ENCODE measurements around the gene PI4KA. TPM values are rescaled to one million over a fixed set of nuclear protein-coding genes. Genes with fewer than 3 reads are reported as not detected.
A peak's percentile ranks its signal among the peaks of the same experiment; 100 is the strongest.

Gene PI4KA
- total RNA-seq, 1 donor from 2014 or later, result 20.4 TPM

DNA sequence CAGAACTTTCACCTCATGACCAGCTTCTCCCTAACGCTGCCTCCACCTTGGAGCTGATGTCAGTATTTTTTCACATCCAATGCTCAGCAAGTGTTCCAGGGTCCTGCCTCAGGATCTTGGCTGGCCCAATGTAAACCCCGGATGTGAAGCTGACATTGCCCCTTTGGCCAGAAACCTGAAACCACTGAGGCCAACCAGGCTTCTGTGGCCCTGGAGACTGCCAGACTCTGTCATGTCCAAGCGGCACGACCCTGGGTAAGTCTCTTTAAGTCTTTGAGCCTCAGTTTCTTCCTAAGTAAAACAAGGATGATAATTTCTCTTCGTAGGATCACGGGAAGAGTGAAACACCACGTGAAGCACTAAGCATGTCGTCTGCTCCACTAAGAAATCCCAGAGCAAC is 61.9 kb downstream of the PI4KA start:
- no peaks in the 10 kb centered on the region for H3K9me3 ChIP-seq (ENCODE audit: control insufficient read depth in 3 of 3, low read length in 3 of 3)
- no peak overlapping the region for H3K27ac ChIP-seq (ENCODE audit: low read depth, low read length)
- H3K4me3 ChIP-seq (ENCODE audit: low read length in 3 of 3), result no peak overlapping the region
- H3K27me3 ChIP-seq (ENCODE audit: control insufficient read depth in 3 of 3, insufficient read depth in 3 of 3, low read length in 3 of 3), result no peaks in the 10 kb centered on the region
- peaks cover 59 to 68% (median 60%) of the 10 kb centered on the region in 3 donors for H3K36me3 ChIP-seq (ENCODE audit: control insufficient read depth in 3 of 3, insufficient read depth in 3 of 3, low read length in 3 of 3)
- H3K4me1 ChIP-seq (ENCODE audit: control insufficient read depth in 3 of 3, insufficient read depth in 3 of 3, low read length in 3 of 3), result no peaks in the 10 kb centered on the region
- no peak overlapping the region for H3K9ac ChIP-seq (ENCODE audit: low read depth in 1 of 3, low read length in 3 of 3)

DNA sequence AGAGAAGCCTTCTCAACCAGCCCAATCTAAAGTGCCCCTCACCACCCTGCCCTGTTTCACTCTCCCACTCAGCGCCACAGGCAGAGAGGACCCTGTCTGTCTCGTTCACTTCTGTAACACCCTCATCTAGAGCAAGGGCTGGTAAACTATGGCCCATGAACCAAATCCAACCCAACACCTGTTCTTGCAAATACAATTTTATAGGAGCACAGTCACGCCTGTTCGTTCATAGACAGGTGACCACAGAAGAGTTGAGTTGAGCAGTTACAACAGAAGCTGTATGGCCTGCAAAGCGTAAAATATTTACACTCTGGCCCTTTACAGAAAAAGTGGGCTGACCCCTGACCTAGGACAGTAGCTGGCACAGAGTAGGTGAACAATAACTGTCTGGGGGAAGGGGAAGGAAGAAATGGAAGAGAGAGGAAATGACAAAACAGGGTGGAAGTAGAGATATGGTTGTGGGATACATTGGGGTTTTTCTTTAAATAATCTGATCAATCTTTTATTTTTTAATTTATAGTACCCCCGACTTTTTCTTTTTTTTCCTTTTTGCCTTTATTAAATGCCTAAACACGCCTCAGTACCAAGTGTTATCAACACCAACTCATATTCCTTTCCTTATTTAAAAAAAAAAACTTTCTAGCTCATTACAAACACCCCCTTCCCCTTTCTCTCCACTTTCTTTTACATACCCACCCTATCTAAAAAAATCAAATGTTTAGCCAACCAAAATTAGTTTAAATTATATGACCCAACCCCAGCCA is 63.8 kb downstream of the PI4KA start:
- Histone ChIP-seq H3K9ac (ENCODE audit: low read depth in 1 of 3, low read length in 3 of 3) (no peak overlapping the region), H3K9me3 (ENCODE audit: control insufficient read depth in 3 of 3, low read length in 3 of 3) (no peaks in the 10 kb centered on the region), H3K4me1 (ENCODE audit: control insufficient read depth in 3 of 3, insufficient read depth in 3 of 3, low read length in 3 of 3) (no peaks in the 10 kb centered on the region), H3K27me3 (ENCODE audit: control insufficient read depth in 3 of 3, insufficient read depth in 3 of 3, low read length in 3 of 3) (no peaks in the 10 kb centered on the region), H3K27ac (ENCODE audit: low read depth, low read length) (no peak overlapping the region), H3K36me3 (ENCODE audit: control insufficient read depth in 3 of 3, insufficient read depth in 3 of 3, low read length in 3 of 3) (peaks cover 54 to 64% (median 55%) of the 10 kb centered on the region in 3 donors), H3K4me3 (ENCODE audit: low read length in 3 of 3) (no peak overlapping the region)

- Histone ChIP-seq H3K9ac (ENCODE audit: low read depth in 1 of 3, low read length in 3 of 3) (no peak overlapping the region), H3K27me3 (ENCODE audit: control insufficient read depth in 3 of 3, insufficient read depth in 3 of 3, low read length in 3 of 3) (no peaks in the 10 kb centered on the region), H3K4me3 (ENCODE audit: low read length in 3 of 3) (no peak overlapping the region), H3K9me3 (ENCODE audit: control insufficient read depth in 3 of 3, low read length in 3 of 3) (no peaks in the 10 kb centered on the region), H3K4me1 (ENCODE audit: control insufficient read depth in 3 of 3, insufficient read depth in 3 of 3, low read length in 3 of 3) (no peaks in the 10 kb centered on the region), H3K36me3 (ENCODE audit: control insufficient read depth in 3 of 3, insufficient read depth in 3 of 3, low read length in 3 of 3) (peaks cover 47 to 57% (median 47%) of the 10 kb centered on the region in 3 donors), H3K27ac (ENCODE audit: low read depth, low read length) (no peak overlapping the region)
Measured at GRCh38 chr22:20793748-20794649, 64.6 kb downstream of the PI4KA start.

DNA sequence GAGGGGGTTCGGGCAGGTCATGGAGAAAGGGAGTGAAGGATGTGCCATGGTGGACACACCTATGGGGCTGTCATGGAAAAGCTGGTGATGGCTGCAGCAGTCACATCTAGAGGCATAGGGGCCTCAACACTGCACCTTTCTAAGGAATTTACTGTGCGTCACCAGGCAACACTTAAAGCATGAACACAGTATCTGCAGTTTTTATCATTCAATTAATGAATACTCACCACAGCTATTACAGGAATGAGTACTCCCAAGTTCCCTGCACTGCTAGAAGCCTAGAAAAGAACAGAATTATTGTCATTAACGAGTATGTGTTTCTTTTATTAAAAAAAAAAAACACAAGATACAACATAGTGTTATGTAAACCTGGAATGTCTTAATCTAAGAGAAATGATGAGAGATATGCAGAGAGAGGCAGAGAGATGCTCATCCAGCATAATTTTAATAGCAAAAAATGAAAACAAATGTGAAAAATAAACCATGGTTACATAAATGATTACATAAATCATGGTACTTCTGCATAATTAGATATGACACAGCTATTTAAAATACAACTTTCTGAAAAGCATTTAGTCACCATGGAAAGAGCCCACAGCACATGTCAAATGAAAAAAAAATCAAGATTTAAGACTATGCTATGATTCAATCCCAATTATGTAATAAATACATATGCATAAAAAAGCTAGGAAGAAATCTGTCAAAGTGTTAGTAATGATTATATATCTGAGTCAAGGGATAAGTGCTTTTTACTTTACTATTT is 65.5 kb downstream of the PI4KA start:
- Histone ChIP-seq H3K36me3 (ENCODE audit: control insufficient read depth in 3 of 3, insufficient read depth in 3 of 3, low read length in 3 of 3) (peaks cover 42 to 57% (median 43%) of the 10 kb centered on the region in 3 donors), H3K27me3 (ENCODE audit: control insufficient read depth in 3 of 3, insufficient read depth in 3 of 3, low read length in 3 of 3) (no peaks in the 10 kb centered on the region), H3K4me3 (ENCODE audit: low read length in 3 of 3) (no peak overlapping the region), H3K4me1 (ENCODE audit: control insufficient read depth in 3 of 3, insufficient read depth in 3 of 3, low read length in 3 of 3) (no peaks in the 10 kb centered on the region), H3K9me3 (ENCODE audit: control insufficient read depth in 3 of 3, low read length in 3 of 3) (no peaks in the 10 kb centered on the region), H3K9ac (ENCODE audit: low read depth in 1 of 3, low read length in 3 of 3) (no peak overlapping the region), H3K27ac (ENCODE audit: low read depth, low read length) (no peak overlapping the region)

DNA sequence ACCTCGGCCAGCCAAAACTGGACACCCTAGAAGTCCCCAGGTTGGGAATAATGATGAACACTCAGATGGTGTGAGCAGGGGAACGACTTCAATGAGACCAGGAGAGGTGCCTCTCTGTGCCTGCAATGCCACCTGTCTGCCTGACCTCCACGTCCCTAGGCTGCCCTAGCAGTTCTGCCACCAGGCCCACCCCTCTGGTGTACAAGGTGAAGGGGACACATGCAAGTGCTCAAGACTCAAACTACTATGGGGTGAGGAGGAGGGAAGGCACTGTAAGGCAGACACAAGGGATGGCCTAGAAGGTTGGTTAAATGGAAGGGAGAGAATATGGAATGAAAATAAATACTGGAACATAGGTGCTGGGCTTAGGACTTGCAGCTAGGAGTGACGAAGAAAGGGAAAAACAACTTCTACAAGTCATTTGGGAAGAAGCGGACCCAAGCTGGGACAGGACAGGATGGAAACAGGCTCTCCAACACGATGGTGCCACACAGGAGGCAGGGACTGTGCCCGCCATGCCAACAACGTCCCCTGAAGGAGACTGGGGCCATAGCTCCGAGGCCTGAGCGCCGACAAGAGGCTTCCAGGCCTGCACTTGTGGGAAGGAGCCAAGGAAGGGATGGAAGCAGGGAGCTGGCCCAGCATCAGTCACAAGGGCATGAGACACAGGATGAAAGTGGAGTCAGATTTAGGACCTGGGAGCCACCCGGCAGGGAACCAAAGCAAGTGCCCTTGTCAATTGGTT is 66.2 kb downstream of the PI4KA start:
- Histone ChIP-seq H3K27ac (ENCODE audit: low read depth, low read length) (no peak overlapping the region), H3K36me3 (ENCODE audit: control insufficient read depth in 3 of 3, insufficient read depth in 3 of 3, low read length in 3 of 3) (peaks cover 40 to 56% (median 43%) of the 10 kb centered on the region in 3 donors), H3K27me3 (ENCODE audit: control insufficient read depth in 3 of 3, insufficient read depth in 3 of 3, low read length in 3 of 3) (no peaks in the 10 kb centered on the region)

DNA sequence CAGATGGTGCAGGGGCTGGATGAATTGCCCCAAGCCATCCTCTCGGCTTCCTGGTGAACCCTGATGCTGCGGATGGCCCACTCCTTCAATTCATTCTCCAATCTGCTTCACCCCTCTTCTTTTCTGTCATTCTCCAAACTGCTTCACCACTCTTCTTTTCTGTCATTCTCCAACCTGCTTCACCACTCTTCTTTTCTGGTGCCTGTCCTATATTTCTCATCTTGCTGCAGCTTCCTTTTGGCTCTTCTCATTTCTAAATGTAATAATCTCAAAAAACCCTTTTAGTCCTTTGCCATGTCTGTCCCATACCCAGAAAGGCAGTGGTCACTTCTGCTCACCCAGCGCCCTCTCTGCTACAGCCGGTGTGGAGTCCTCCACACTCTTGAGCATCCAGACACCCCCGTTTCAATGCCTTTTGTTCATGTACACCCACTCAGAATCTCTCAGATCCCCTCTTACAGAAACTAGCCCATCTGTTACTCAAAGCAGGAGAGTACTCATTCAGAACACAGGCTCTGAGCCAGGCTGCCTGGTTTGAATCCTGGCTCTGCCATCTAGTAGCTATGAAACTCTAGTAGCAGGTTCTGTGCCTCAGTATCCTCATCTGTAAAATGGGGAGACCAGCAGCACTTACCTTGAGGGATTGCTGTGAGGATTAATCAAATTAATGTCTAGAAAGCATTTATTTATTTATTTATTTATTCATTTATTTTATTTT is 69.8 kb downstream of the PI4KA start:
- Histone ChIP-seq H3K27ac (ENCODE audit: low read depth, low read length) (no peak overlapping the region), H3K9me3 (ENCODE audit: control insufficient read depth in 3 of 3, low read length in 3 of 3) (no peaks in the 10 kb centered on the region), H3K9ac (ENCODE audit: low read depth in 1 of 3, low read length in 3 of 3) (no peak overlapping the region), H3K36me3 (ENCODE audit: control insufficient read depth in 3 of 3, insufficient read depth in 3 of 3, low read length in 3 of 3) (peaks cover 20 to 41% (median 25%) of the 10 kb centered on the region in 3 donors), H3K27me3 (ENCODE audit: control insufficient read depth in 3 of 3, insufficient read depth in 3 of 3, low read length in 3 of 3) (no peaks in the 10 kb centered on the region), H3K4me3 (ENCODE audit: low read length in 3 of 3) (no peak overlapping the region), H3K4me1 (ENCODE audit: control insufficient read depth in 3 of 3, insufficient read depth in 3 of 3, low read length in 3 of 3) (peaks cover 2 to 10% (median 3%) of the 10 kb centered on the region in 3 donors)

More for the DNA sequence above, 66.2 kb downstream of the PI4KA start:
- Histone ChIP-seq H3K9me3 (ENCODE audit: control insufficient read depth in 3 of 3, low read length in 3 of 3) (no peaks in the 10 kb centered on the region), H3K9ac (ENCODE audit: low read depth in 1 of 3, low read length in 3 of 3) (no peak overlapping the region), H3K4me3 (ENCODE audit: low read length in 3 of 3) (no peak overlapping the region), H3K4me1 (ENCODE audit: control insufficient read depth in 3 of 3, insufficient read depth in 3 of 3, low read length in 3 of 3) (peaks cover 0 to 4% (median 0%) of the 10 kb centered on the region in 3 donors)

- no peak overlapping the region for H3K27ac ChIP-seq (ENCODE audit: low read depth, low read length)
- peak overlapping the region in 1 of 3 donors; percentile 8 for H3K9ac ChIP-seq (ENCODE audit: low read depth in 1 of 3, low read length in 3 of 3)
- no peaks in the 10 kb centered on the region for H3K9me3 ChIP-seq (ENCODE audit: control insufficient read depth in 3 of 3, low read length in 3 of 3)
- H3K4me1 ChIP-seq (ENCODE audit: control insufficient read depth in 3 of 3, insufficient read depth in 3 of 3, low read length in 3 of 3), result peaks cover 2 to 10% (median 3%) of the 10 kb centered on the region in 3 donors
- H3K4me3 ChIP-seq (ENCODE audit: low read length in 3 of 3), result no peak overlapping the region
- H3K27me3 ChIP-seq (ENCODE audit: control insufficient read depth in 3 of 3, insufficient read depth in 3 of 3, low read length in 3 of 3), result no peaks in the 10 kb centered on the region
- H3K36me3 ChIP-seq (ENCODE audit: control insufficient read depth in 3 of 3, insufficient read depth in 3 of 3, low read length in 3 of 3), result peaks cover 18 to 41% (median 24%) of the 10 kb centered on the region in 3 donors
Measured at GRCh38 chr22:20787746-20788626, 70.6 kb downstream of the PI4KA start.

- no peaks in the 10 kb centered on the region for H3K9me3 ChIP-seq (ENCODE audit: control insufficient read depth in 3 of 3, low read length in 3 of 3)
- peak overlapping the region in 1 of 3 donors; percentile 8 for H3K9ac ChIP-seq (ENCODE audit: low read depth in 1 of 3, low read length in 3 of 3)
- no peaks in the 10 kb centered on the region for H3K27me3 ChIP-seq (ENCODE audit: control insufficient read depth in 3 of 3, insufficient read depth in 3 of 3, low read length in 3 of 3)
- H3K27ac ChIP-seq (ENCODE audit: low read depth, low read length), result no peak overlapping the region
- H3K4me1 ChIP-seq (ENCODE audit: control insufficient read depth in 3 of 3, insufficient read depth in 3 of 3, low read length in 3 of 3), result peaks cover 2 to 10% (median 3%) of the 10 kb centered on the region in 3 donors
- H3K4me3 ChIP-seq (ENCODE audit: low read length in 3 of 3), result no peak overlapping the region
- H3K36me3 ChIP-seq (ENCODE audit: control insufficient read depth in 3 of 3, insufficient read depth in 3 of 3, low read length in 3 of 3), result peaks cover 11 to 33% (median 17%) of the 10 kb centered on the region in 3 donors
Measured at GRCh38 chr22:20787223-20787622, 71.4 kb downstream of the PI4KA start.

All from skeletal muscle tissue (tissue), 4 donors.